ENCODE measurements around the gene MESD. TPM values are rescaled to one million over a fixed set of nuclear protein-coding genes. Genes with fewer than 3 reads are reported as not detected.
"Not testable (repeated sequence)": the region's sequence is repeated elsewhere in the genome, so short reads cannot be mapped to it uniquely, and the experiment has no call there.

MESD gene
- polyA plus RNA-seq, 1 of the 3 experiments (the other 2 are of a cell fraction), result 15.2 TPM

DNA sequence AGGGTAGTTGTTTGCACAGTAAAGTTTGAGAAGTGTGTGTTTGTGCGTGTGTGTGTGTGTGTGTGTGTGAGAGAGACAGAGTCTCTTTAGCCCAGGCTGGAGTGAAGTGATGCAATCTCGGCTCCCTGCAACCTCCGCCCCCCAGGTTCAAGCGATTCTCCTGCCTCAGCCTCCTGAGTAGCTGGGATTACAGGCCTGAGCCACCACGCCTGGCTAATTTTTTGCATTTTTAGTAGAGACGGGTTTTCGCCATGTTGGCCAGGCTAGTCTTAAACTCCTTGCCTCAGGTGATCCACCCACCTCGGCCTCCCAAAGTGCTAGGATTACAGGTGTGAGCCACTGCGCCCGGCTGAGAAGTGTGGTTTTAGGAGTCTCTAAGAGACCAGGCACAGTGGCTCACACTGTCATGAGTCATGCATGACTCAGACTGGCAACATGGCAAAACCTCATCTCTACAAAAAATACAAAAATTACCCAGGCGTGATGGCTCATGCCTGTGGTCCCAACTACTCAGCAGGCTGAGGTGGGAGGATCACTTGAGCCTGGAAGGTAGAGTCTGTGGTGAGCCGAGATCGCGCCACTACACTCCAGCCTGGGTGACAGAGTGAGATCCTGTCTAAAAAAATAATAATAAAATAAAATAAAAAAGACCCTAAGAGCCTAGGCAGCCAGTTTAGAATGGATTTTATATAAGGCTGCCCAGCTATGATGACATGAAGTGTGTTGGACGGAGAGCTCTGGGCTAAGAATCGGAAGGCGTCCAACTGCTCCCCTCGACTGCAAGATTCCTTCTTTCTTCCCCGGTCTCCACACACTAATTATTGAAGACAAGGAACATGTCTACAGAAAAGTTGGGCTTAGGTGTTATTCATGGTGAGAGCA is 33.8 kb downstream of the MESD start:
- not testable (repeated sequence) for H3K27me3 ChIP-seq (ENCODE audit: insufficient read depth); H3K9ac ChIP-seq; H3K79me2 ChIP-seq (ENCODE audit: insufficient read depth); H3K4me3 ChIP-seq (ENCODE audit: low read depth in 2 of 2, low read length in 1 of 2); DNase-seq; H3F3A ChIP-seq (replicated peaks; ENCODE audit: insufficient read depth); H3K9me2 ChIP-seq; H3K9me3 ChIP-seq; H2AFZ ChIP-seq (ENCODE audit: low read depth); H4K20me1 ChIP-seq (ENCODE audit: insufficient read depth); H3K4me2 ChIP-seq; H3K4me1 ChIP-seq (ENCODE audit: control insufficient read depth in 1 of 2, insufficient read depth in 2 of 2, low read depth in 1 of 2, low read length in 1 of 2)
- H3K27ac ChIP-seq (ENCODE audit: low read depth in 2 of 2, low read length in 1 of 2), result peak overlapping the region in 1 of 2 experiments; percentile 5; a peak in 1 of 4 replicates
- 59% methylated on average over 19 of the region's 19 CpGs for WGBS (ENCODE audit: low lambda C conversion rate)
- TF ChIP-seq POLR2AphosphoS5 (IDR thresholded peaks at IDR 0.05; ENCODE audit: low read depth, low read length) (peak; percentile 25; the same call in 1 of the 2 replicates), TCF12 (IDR thresholded peaks at IDR 0.05) (peak; percentile 84), JUND (IDR thresholded peaks at IDR 0.05) (peak; percentile 98), PBX3 (IDR thresholded peaks at IDR 0.05) (peak; percentile 72), YY1 (IDR thresholded peaks at IDR 0.05; ENCODE audit: low read depth) (peak; percentile 32; the same call in 1 of the 2 replicates), MAX (IDR thresholded peaks at IDR 0.05; ENCODE audit: low read depth) (peak; percentile 85), NFIC (IDR thresholded peaks at IDR 0.05; ENCODE audit: borderline replicate concordance) (peak; percentile 68), EP300 (IDR thresholded peaks at IDR 0.05; ENCODE audit: borderline replicate concordance in 1 of 2, low read depth in 1 of 2, low read length in 1 of 2) (peak in 1 of 2 experiments; percentile 72; a peak in 1 of 4 replicates), FOSL2 (IDR thresholded peaks at IDR 0.05; ENCODE audit: borderline replicate concordance, low read depth) (peak; percentile 100), ZBTB33 (IDR thresholded peaks at IDR 0.05; ENCODE audit: borderline replicate concordance, low read depth) (0 out of 2 replicates have a peak, but pooled peaks have one; percentile 58), SIN3A (IDR thresholded peaks at IDR 0.05; ENCODE audit: borderline replicate concordance, low read depth, low read length) (0 out of 2 replicates have a peak, but pooled peaks have one; percentile 16)
- ChIA-PET CTCF (interaction anchor here (0.9 to 2.1 kb wide), 4 partner anchors 14 to 388 kb away, joined by 3 to 5 read pairs (median 4); no protein-coding TSS in a partner anchor), POLR2A (interaction anchor here (0.8 kb wide), 1 partner anchor 803 kb away, joined by 3 read pairs; no protein-coding TSS in a partner anchor)
- peaks cover 8 to 12% of the 10 kb centered on the region in 2 experiments for H3K36me3 ChIP-seq (replicated peaks in 1 of 2; ENCODE audit: control insufficient read depth in 1 of 2, insufficient read depth in 2 of 2, low read length in 1 of 2)
